ENCODE results near the gene ARHGEF33.
"Not testable (repeated sequence)": the region's sequence is repeated elsewhere in the genome, so short reads cannot be mapped to it uniquely, and the experiment has no call there.

Gene ARHGEF33

DNA sequence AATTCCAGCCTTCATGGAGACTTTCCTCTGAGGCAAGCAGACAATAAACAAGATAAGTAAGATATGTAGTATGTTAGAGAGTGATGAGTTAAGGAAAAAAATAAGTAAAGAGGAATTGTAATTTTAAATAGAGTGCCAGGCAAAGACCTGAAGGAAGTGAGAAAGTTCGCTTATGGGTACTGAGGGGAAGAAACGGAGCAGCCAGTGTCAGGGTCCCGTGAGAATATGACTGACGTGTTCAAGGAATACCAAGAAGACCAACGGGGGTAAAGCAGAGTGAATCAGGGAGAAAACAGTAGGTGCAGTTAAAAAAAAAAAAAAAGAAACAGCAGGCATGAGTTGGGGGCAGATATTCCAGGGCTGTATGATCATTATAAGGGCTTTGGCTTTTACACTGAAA, 45.1 kb downstream of the ARHGEF33 start:
- no peak for DNase-seq (ENCODE audit: low read depth)
- in situ Hi-C loops (cut with HindIII; ENCODE audit: low sequenced_read_pairs): loop anchor here (25.0 kb wide), 1 partner anchor 303 kb away; the partner anchor contains the start of gene CDKL4

DNA sequence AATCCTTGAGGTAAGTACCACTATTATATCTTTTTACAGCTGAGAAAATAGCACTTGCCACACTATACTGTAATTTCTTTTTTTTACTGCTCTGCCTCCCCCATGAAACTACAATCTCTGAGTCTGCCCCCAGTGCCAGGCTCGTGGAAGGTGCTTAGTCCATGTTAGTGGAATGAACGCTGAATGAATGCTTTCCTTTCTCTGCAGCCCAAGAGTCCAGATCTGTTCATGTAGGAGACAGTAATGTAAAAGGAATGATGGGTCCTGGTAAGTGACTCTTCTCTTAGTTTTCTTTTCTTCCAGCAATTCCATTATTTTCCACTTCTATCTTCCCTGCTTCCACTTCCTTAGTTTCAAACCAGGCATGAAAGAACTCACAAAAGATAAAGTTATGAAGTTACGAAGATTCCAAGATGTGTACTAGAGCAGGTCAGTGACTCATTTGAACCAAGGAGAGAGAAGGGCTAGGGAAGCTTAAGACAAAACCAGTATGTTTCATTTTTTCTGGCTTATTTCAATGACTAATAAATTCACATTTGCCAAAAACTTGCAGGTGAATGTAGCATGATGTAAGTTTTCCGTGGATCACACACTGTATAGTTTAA, 46.0 kb downstream of the ARHGEF33 start:
- DNase-seq (ENCODE audit: low read depth): no peak
- TF ChIP-seq, protein P1, sequence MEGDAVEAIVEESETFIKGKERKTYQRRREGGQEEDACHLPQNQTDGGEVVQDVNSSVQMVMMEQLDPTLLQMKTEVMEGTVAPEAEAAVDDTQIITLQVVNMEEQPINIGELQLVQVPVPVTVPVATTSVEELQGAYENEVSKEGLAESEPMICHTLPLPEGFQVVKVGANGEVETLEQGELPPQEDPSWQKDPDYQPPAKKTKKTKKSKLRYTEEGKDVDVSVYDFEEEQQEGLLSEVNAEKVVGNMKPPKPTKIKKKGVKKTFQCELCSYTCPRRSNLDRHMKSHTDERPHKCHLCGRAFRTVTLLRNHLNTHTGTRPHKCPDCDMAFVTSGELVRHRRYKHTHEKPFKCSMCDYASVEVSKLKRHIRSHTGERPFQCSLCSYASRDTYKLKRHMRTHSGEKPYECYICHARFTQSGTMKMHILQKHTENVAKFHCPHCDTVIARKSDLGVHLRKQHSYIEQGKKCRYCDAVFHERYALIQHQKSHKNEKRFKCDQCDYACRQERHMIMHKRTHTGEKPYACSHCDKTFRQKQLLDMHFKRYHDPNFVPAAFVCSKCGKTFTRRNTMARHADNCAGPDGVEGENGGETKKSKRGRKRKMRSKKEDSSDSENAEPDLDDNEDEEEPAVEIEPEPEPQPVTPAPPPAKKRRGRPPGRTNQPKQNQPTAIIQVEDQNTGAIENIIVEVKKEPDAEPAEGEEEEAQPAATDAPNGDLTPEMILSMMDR (IDR thresholded peaks at IDR 0.05; ENCODE audit: low read depth, low read length, missing control alignments): no peak
- H3K4me3 ChIP-seq (ENCODE audit: low read depth, low read length): no peak overlapping the region
- in situ Hi-C loops (cut with HindIII; ENCODE audit: low sequenced_read_pairs): loop anchor here (25.0 kb wide), 1 partner anchor 302 kb away; the partner anchor contains the start of gene CDKL4

More for the DNA sequence above, 45.1 kb downstream of the ARHGEF33 start:
- H3K4me3 ChIP-seq (ENCODE audit: low read depth, low read length): no peak overlapping the region
- TF ChIP-seq, protein P1 (IDR thresholded peaks at IDR 0.05; ENCODE audit: low read depth, low read length, missing control alignments): no peak

DNA sequence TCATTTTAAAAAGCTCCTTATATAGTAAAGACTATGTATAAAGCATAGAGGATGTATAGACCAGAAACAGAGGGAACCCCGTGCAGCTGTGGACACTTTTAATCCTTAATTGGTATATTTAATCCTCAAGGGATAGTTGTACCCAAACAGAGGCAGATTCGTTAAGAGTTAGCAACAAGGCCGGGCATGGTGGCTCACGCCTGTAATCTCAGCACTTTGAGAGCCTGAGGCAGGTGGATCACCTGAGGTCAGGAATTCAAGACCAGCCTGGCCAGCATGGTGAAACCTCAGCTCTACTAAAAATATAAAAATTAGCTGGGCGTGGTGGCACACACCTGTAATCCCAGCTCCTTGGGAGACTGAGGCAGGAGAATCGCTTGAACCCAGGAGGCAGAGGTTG, 46.8 kb downstream of the ARHGEF33 start:
- H3K4me3 ChIP-seq (ENCODE audit: low read depth, low read length); DNase-seq (ENCODE audit: low read depth): not testable (repeated sequence)
- in situ Hi-C loops (cut with HindIII; ENCODE audit: low sequenced_read_pairs): loop anchor here (25.0 kb wide), 1 partner anchor 301 kb away; the partner anchor contains the start of gene CDKL4

DNA sequence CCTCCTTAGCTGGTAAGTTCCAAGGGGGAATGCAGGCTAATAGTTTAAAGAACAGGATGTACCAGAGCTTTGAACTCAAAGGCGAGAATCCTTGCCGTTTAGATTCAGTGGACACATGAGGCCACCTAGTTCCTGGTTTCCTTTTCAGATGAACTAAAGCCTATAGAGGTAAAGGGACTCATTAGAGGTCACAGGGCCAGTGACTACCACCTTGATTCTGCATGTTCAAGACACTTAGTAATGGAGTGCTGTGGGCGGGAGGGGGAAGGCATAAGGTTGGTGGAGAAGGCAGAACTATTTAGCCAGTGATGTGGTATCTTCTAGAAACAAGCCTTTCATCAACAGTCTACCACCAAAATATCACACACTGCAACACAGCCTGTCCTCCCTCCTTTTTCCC, 47.9 kb downstream of the ARHGEF33 start:
- H3K4me3 ChIP-seq (ENCODE audit: low read depth, low read length): no peak overlapping the region
- TF ChIP-seq, protein P1 (IDR thresholded peaks at IDR 0.05; ENCODE audit: low read depth, low read length, missing control alignments): no peak
- no peak for DNase-seq (ENCODE audit: low read depth)
- in situ Hi-C loops (cut with HindIII; ENCODE audit: low sequenced_read_pairs): loop anchor here (25.0 kb wide), 1 partner anchor 300 kb away; the partner anchor contains the start of gene CDKL4

DNA sequence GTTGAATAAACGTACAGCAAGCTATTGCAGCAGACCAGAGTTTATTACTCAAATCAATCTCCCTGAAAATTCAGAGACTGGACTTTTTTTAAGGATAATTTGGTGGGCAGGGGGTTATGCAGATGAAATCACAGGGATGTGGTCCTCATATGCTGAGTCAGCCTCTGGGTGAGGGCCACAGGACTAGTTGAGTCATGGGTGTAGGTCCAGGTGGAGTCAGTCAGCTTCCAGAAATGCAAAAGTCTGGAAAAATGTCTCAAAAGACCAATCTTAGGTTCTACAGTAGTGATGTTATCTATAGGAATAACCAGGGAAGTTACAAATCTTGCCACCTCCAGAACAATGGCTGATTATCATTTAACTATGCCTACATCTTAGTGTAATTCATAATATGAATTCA, 51.1 kb downstream of the ARHGEF33 start:
- TF ChIP-seq, protein P1 (IDR thresholded peaks at IDR 0.05; ENCODE audit: low read depth, low read length, missing control alignments): no peak
- DNase-seq (ENCODE audit: low read depth): no peak
- in situ Hi-C loops (cut with HindIII; ENCODE audit: low sequenced_read_pairs): loop anchor here (25.0 kb wide), 1 partner anchor 297 kb away; the partner anchor contains the start of gene CDKL4
- H3K4me3 ChIP-seq (ENCODE audit: low read depth, low read length): no peak overlapping the region

DNA sequence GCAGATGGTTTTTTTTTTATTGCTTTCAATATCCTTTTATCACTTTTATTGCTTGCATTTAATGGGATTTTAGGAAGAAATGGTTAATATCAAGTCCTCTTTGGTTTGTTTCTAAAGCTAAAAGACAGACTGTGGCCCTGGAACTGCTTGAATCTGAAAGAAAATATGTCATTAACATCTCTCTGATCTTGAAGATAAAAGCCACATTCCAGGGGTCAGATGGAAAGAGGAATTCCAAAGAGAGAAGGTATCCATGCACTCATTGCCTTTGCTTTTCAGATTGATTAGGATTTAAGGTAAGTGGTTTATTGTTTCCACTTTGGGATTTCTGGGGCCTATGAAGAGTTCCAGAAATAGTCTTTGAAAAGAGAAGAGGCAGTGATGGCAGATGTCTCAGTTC, 54.1 kb downstream of the ARHGEF33 start:
- in situ Hi-C loops (cut with HindIII; ENCODE audit: low sequenced_read_pairs): loop anchor here (25.0 kb wide), 1 partner anchor 294 kb away; the partner anchor contains the start of gene CDKL4
- DNase-seq (ENCODE audit: low read depth): no peak
- H3K4me3 ChIP-seq (ENCODE audit: low read depth, low read length): no peak overlapping the region
- TF ChIP-seq, protein P1 (IDR thresholded peaks at IDR 0.05; ENCODE audit: low read depth, low read length, missing control alignments): no peak

DNA sequence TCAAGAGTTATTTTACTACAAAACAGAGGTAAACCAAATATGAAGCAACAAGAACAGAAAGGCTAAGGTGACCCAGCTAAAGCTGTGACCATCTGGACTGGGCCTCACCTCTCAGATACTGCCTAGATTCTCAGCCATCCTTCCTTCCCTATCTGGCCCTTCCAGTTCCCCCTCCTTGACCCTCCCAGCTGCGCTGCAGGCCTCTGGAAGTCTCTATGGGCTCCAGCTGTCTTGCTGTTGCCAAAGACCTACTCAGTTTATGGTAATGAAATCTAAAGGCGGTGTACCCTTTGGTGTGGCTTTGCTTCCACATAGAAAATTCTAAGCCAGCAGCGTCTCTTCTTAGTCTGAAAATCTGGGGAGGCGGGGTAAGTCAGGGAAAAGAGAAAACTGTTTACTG, 55.7 kb downstream of the ARHGEF33 start:
- in situ Hi-C loops (cut with HindIII; ENCODE audit: low sequenced_read_pairs): loop anchor here (25.0 kb wide), 1 partner anchor 292 kb away; the partner anchor contains the start of gene CDKL4
- TF ChIP-seq, protein P1 (IDR thresholded peaks at IDR 0.05; ENCODE audit: low read depth, low read length, missing control alignments): no peak
- DNase-seq (ENCODE audit: low read depth): no peak
- no peak overlapping the region for H3K4me3 ChIP-seq (ENCODE audit: low read depth, low read length)
